HUES64 (cell line): ENCODE data around the gene CFAP52.
"Not testable (repeated sequence)": the region's sequence is repeated elsewhere in the genome, so short reads cannot be mapped to it uniquely, and the experiment has no call there.

Source experiments
- H3K27ac ChIP-seq: 2 replicates; pipeline ENCODE4 v1.7.0; 2013; ENCODE audit warnings: low read depth, low read length, inconsistent platforms
- H3K27me3 ChIP-seq: 2 replicates; pipeline ENCODE4 v1.6.1; 2013; ENCODE audit warnings: mild to moderate bottlenecking, low read length; ENCODE audit not compliant: insufficient read depth
- H3K36me3 ChIP-seq: 2 replicates; pipeline ENCODE4 v1.6.1; 2013; ENCODE audit warnings: mild to moderate bottlenecking, low read length; ENCODE audit not compliant: insufficient read depth
- H3K4me1 ChIP-seq: 2 replicates; pipeline ENCODE4 v1.6.1; 2013; ENCODE audit warnings: mild to moderate bottlenecking, low read length, moderate library complexity; ENCODE audit not compliant: insufficient read depth
- H3K4me3 ChIP-seq: 2 replicates; pipeline ENCODE4 v1.5.1; 2013; ENCODE audit warnings: mild to moderate bottlenecking, low read length, moderate library complexity
- H3K9ac ChIP-seq: 2 replicates; pipeline ENCODE4 v1.6.1; 2013; ENCODE audit warnings: mild to moderate bottlenecking, low read depth, low read length
- H3K9me3 ChIP-seq: 2 replicates; pipeline ENCODE4 v1.6.1; 2013; ENCODE audit warnings: low read depth, low read length; ENCODE audit not compliant: insufficient read depth
- WGBS: fragments of 150-250, 120-280 bp; methylation state at CpG from one replicate; pipeline ENCODE4 v1.1.7; 2013; ENCODE audit warnings: missing lambda C conversion rate; 5-methylcytosine and 5-hydroxymethylcytosine counted together

The CFAP52 gene

DNA sequence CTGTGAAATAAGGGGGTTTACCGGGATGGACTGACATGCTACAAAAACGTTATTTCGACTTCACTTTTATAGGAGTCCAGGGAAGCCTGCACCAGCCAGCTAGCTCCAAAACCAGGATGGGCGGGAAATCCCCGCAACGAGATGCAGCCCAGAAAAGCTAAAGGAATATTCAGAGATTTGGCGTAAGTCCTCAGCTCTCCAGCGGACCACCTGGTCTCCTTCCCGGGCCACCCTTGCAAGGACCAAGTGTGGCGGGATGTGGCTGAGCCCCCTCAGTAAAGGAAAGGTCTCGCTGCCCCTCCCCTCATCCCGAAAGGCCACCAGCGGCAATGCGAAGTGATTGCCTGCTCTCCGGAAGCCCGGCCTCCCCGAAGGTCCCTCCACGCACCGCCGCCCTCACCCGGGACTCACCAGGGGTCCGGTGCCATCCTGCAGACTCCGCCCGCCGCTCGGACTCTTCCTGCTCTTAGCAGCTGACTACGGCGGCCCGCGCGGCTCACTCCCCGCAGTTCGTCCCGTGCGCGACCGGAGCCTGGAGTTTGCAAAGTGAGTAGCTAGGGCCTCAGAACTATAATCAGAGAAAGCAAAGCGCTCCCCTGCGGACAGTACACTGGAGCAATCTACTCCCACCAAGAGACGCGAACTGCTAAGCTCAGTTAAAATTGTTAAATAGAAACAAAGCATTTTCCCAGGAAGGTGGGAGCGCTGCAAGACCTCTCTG, 901 bp upstream of the CFAP52 start, which contains the start of gene STX8:
Gene STX8 (minus strand): TSS at position 440 of the 721 bp plus-strand sequence. CDS start 12 bp downstream, at position 428.
- H3K4me3 ChIP-seq: peak within 1 kb of the TSS; percentile 97

DNA sequence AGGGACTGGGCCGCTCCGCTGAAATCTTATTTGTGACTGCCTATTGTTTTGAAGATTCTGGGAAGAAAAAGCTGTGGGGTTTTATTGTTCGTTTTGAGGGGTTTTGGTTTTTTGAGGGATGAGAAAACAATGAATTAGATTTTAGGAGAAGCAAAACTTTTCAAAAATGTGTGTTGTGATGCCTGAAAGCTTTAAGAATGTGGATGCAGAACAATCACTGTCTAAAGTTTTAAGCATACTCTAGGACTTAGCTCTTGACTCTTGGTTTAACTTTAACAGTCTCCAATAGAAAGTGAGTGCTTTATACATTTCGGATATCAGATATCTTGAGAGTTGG, 899 bp downstream of the CFAP52 start:
- H3K9ac ChIP-seq: no peak overlapping the region
- H3K27me3 ChIP-seq: no peaks in the 10 kb centered on the region
- H3K9me3 ChIP-seq: no peaks in the 10 kb centered on the region
- H3K27ac ChIP-seq: no peak overlapping the region
- H3K4me1 ChIP-seq: no peaks in the 10 kb centered on the region
- H3K4me3 ChIP-seq: no peak overlapping the region
- no peaks in the 10 kb centered on the region for H3K36me3 ChIP-seq
- 17% methylated on average over 4 of the region's 4 CpGs for WGBS

More for the DNA sequence above, 901 bp upstream of the CFAP52 start, which contains the start of gene STX8:
- Histone ChIP-seq H3K27ac (no peak within 1 kb of the TSS), H3K9ac (peak within 1 kb of the TSS; percentile 68), H3K4me1 (no peaks in the 10 kb centered on the region), H3K27me3 (no peaks in the 10 kb centered on the region), H3K9me3 (no peaks in the 10 kb centered on the region), H3K36me3 (no peaks in the 10 kb centered on the region)
- 1% methylated on average over 42 of the region's 42 CpGs for WGBS

- Histone ChIP-seq H3K27ac (no peak overlapping the region), H3K9ac (no peak overlapping the region), H3K4me1 (no peaks in the 10 kb centered on the region), H3K36me3 (no peaks in the 10 kb centered on the region), H3K9me3 (0 out of 2 replicates have a peak, but pooled peaks cover 8% of the 10 kb centered on the region), H3K27me3 (no peaks in the 10 kb centered on the region), H3K4me3 (no peak overlapping the region)
- 93% methylated on average over 10 of the region's 10 CpGs for WGBS
These were observed 11.7 kb downstream of the CFAP52 start for GRCh38 chr17:9587969-9588656.

DNA sequence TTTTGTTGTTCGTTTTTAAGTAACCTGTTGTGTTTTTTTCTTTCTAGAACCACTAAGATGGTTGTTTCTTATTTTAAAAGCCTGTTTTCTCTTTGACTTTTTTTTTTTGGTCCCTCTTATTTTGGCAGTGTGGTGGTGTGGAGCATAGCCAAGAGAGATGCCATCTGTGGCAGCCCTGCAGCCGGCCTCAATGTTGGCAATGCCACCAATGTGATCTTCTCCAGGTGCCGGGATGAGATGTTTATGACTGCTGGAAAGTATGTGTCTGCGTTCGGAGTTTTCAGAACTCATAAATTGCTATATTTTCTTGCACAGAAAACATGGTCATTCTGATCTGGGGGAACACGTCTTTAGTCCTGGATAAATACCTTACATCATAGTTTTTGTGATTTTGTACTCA, 17.6 kb downstream of the CFAP52 start:
- Histone ChIP-seq H3K9me3 (no peaks in the 10 kb centered on the region), H3K27ac (no peak overlapping the region), H3K9ac (no peak overlapping the region), H3K27me3 (no peaks in the 10 kb centered on the region), H3K36me3 (no peaks in the 10 kb centered on the region), H3K4me1 (no peaks in the 10 kb centered on the region), H3K4me3 (no peak overlapping the region)
- WGBS: 93% methylated on average over 6 of the region's 6 CpGs

DNA sequence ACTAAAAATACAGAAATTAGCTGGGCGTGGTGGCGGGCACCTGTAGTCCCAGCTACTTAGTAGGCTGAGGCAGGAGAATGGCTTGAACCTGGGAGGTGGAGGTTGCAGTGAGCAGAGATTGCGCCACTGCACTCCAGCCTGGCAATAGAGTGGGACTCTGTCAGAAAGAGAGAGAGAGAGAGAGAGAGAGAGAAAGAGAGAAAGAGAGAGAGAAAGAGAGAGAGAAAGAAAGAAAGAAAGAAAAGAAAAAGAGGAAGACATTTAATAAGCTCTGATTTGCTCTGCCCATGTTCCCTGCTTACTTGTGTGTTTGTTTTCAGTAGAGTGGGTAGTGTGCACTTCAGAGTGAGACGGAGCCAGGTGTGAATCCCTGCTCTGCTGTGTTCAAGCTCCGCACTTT, 21.2 kb downstream of the CFAP52 start:
- not testable (repeated sequence) for H3K9ac ChIP-seq, H3K4me3 ChIP-seq, H3K4me1 ChIP-seq, H3K9me3 ChIP-seq, H3K36me3 ChIP-seq, H3K27me3 ChIP-seq, H3K27ac ChIP-seq
- WGBS: 93% methylated on average over 5 of the region's 5 CpGs

GRCh38 chr17:9598661-9599060, 22.2 kb downstream of the CFAP52 start:
- Histone ChIP-seq H3K4me1 (no peaks in the 10 kb centered on the region), H3K4me3 (no peak overlapping the region), H3K9ac (no peak overlapping the region), H3K27ac (no peak overlapping the region), H3K36me3 (no peaks in the 10 kb centered on the region), H3K9me3 (no peaks in the 10 kb centered on the region), H3K27me3 (no peaks in the 10 kb centered on the region)
- WGBS: 87% methylated on average over 4 of the region's 4 CpGs

- not testable (repeated sequence) for H3K9ac ChIP-seq, H3K4me1 ChIP-seq, H3K36me3 ChIP-seq, H3K4me3 ChIP-seq, H3K9me3 ChIP-seq, H3K27me3 ChIP-seq, H3K27ac ChIP-seq
- 96% methylated on average over 3 of the region's 5 CpGs for WGBS
These were observed 28.1 kb downstream of the CFAP52 start for GRCh38 chr17:9604583-9604982.

- 98% methylated on average over 6 of the region's 6 CpGs for WGBS
- H3K4me3 ChIP-seq: no peak overlapping the region
- H3K9me3 ChIP-seq: no peaks in the 10 kb centered on the region
- H3K27ac ChIP-seq: no peak overlapping the region
- no peaks in the 10 kb centered on the region for H3K36me3 ChIP-seq
- no peak overlapping the region for H3K9ac ChIP-seq
- no peaks in the 10 kb centered on the region for H3K4me1 ChIP-seq
- H3K27me3 ChIP-seq: no peaks in the 10 kb centered on the region
These were observed 30.0 kb downstream of the CFAP52 start for GRCh38 chr17:9606453-9606852.

- WGBS: 80% methylated on average over 4 of the region's 5 CpGs
- not testable (repeated sequence) for H3K4me1 ChIP-seq, H3K4me3 ChIP-seq, H3K27ac ChIP-seq, H3K36me3 ChIP-seq, H3K9me3 ChIP-seq, H3K9ac ChIP-seq, H3K27me3 ChIP-seq
These were observed 30.6 kb downstream of the CFAP52 start for GRCh38 chr17:9607058-9607457.

- no peaks in the 10 kb centered on the region for H3K36me3 ChIP-seq
- 100% methylated on average over 2 of the region's 2 CpGs for WGBS
These were observed 35.1 kb downstream of the CFAP52 start for GRCh38 chr17:9611557-9611956.

GRCh38 chr17:9612006-9612405, 35.6 kb downstream of the CFAP52 start:
- Histone ChIP-seq H3K9me3 (0 out of 2 replicates have a peak, but pooled peaks cover 7% of the 10 kb centered on the region), H3K4me1 (no peaks in the 10 kb centered on the region), H3K27me3 (no peaks in the 10 kb centered on the region), H3K27ac (no peak overlapping the region), H3K9ac (no peak overlapping the region), H3K36me3 (no peaks in the 10 kb centered on the region), H3K4me3 (no peak overlapping the region)
- 92% methylated on average over 9 of the region's 9 CpGs for WGBS

More at GRCh38 chr17:9611557-9611956, 35.1 kb downstream of the CFAP52 start:
- Histone ChIP-seq H3K9me3 (0 out of 2 replicates have a peak, but pooled peaks cover 7% of the 10 kb centered on the region), H3K27me3 (no peaks in the 10 kb centered on the region), H3K4me1 (no peaks in the 10 kb centered on the region), H3K4me3 (no peak overlapping the region), H3K9ac (no peak overlapping the region), H3K27ac (no peak overlapping the region)
